ENCODE data around the gene EFNA5. TPM values are rescaled to one million over a fixed set of nuclear protein-coding genes. Genes with fewer than 3 reads are reported as not detected.

Gene EFNA5
- polyA plus RNA-seq, 3 donors, result 0.01 TPM; not detected in 2

DNA sequence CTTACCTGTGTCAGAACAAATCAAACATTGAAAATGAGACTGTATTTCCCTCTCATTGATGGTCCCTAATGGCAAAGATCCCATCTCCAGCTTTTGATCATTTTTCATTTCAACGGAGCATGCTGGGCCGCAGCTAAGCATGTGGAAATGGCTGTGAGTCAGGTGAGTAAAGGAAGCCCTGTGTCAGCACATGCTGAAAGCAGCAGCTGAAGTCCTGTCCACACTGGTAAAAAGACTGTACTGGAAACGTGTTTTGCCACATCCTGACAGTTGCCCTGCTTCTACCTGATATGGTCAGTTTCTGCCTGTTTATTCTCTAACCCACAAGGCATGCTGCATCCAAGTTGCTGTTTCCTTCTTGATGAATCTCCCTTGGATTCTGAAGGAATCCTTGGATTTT is 330.1 kb downstream of the EFNA5 start:
- Mint-ChIP-seq H3K4me3 (no peak overlapping the region), H3K27ac (no peak overlapping the region), H3K4me1 (no peaks in the 10 kb centered on the region), H3K9me3 (peaks cover 7 to 16% (median 15%) of the 10 kb centered on the region in 7 donors), H3K27me3 (ENCODE audit: low read depth in 3 of 3) (no peaks in the 10 kb centered on the region), H3K36me3 (no peaks in the 10 kb centered on the region)
- Histone ChIP-seq H3K9ac (ENCODE audit: insufficient read depth, low read length, poor library complexity, severe bottlenecking) (no peak overlapping the region), H3K79me2 (ENCODE audit: insufficient read depth, low read length) (no peaks in the 10 kb centered on the region), H4K20me1 (ENCODE audit: insufficient read depth, low read length) (no peaks in the 10 kb centered on the region), H3K4me2 (replicated peaks; ENCODE audit: extremely low read depth, low read length, poor library complexity, severe bottlenecking) (no peak overlapping the region), H3K36me3 (replicated peaks in 1 of 2; ENCODE audit: control insufficient read depth in 1 of 2, insufficient read depth in 2 of 2, low read length in 2 of 2) (no peaks in the 10 kb centered on the region), H3K4me3 (replicated peaks in 1 of 3; ENCODE audit: low read depth in 2 of 3, low read length in 3 of 3) (no peak overlapping the region), H3K4me1 (ENCODE audit: control insufficient read depth in 1 of 2, insufficient read depth in 2 of 2, low read length in 2 of 2) (no peaks in the 10 kb centered on the region), H3K9me3 (replicated peaks in 1 of 2; ENCODE audit: control insufficient read depth in 1 of 2, insufficient read depth in 1 of 2, low read length in 2 of 2) (peaks cover 3 to 7% of the 10 kb centered on the region in 2 donors), H2AFZ (ENCODE audit: insufficient read depth, low read depth, low read length, poor library complexity, severe bottlenecking) (no peak overlapping the region), H3K27me3 (ENCODE audit: control insufficient read depth in 2 of 2, insufficient read depth in 2 of 2, low read length in 2 of 2) (no peaks in the 10 kb centered on the region), H3K27ac (ENCODE audit: low read depth in 1 of 2, low read length in 2 of 2) (no peak overlapping the region)
- WGBS (ENCODE audit: insufficient coverage), result 74% methylated on average over 3 of the region's 3 CpGs
- DNase-seq, result no peak
- TF ChIP-seq, protein P1, sequence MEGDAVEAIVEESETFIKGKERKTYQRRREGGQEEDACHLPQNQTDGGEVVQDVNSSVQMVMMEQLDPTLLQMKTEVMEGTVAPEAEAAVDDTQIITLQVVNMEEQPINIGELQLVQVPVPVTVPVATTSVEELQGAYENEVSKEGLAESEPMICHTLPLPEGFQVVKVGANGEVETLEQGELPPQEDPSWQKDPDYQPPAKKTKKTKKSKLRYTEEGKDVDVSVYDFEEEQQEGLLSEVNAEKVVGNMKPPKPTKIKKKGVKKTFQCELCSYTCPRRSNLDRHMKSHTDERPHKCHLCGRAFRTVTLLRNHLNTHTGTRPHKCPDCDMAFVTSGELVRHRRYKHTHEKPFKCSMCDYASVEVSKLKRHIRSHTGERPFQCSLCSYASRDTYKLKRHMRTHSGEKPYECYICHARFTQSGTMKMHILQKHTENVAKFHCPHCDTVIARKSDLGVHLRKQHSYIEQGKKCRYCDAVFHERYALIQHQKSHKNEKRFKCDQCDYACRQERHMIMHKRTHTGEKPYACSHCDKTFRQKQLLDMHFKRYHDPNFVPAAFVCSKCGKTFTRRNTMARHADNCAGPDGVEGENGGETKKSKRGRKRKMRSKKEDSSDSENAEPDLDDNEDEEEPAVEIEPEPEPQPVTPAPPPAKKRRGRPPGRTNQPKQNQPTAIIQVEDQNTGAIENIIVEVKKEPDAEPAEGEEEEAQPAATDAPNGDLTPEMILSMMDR (IDR thresholded peaks at IDR 0.05), result no peak
- intact Hi-C loops (cut with micrococcal nuclease), result no loop called here

DNA sequence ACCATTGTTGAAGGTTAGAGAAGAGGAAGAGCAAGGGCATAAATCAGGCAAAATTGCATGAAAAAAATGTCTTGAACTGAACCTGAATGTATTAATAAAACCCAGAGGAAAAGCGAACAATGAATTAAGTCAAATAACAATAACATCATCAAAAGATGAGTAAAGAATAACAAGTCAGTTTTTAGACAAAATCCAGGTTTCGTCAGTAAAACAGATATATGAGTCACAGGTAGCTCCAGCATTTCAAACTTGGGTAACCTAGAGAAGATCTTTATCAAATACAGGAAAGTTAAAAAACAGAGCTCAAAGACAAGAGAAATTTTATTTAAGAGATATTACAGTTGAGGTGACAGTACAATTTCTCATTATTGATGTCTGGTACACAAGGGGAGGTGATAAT is 332.4 kb downstream of the EFNA5 start:
- H3K36me3 Mint-ChIP-seq, result no peaks in the 10 kb centered on the region
- DNase-seq, result no peak
- Histone ChIP-seq H4K20me1 (ENCODE audit: insufficient read depth, low read length) (no peaks in the 10 kb centered on the region), H3K4me3 (replicated peaks in 1 of 3; ENCODE audit: low read depth in 2 of 3, low read length in 3 of 3) (no peak overlapping the region), H3K4me2 (replicated peaks; ENCODE audit: extremely low read depth, low read length, poor library complexity, severe bottlenecking) (no peak overlapping the region), H3K27me3 (ENCODE audit: control insufficient read depth in 2 of 2, insufficient read depth in 2 of 2, low read length in 2 of 2) (no peaks in the 10 kb centered on the region), H2AFZ (ENCODE audit: insufficient read depth, low read depth, low read length, poor library complexity, severe bottlenecking) (no peak overlapping the region), H3K4me1 (ENCODE audit: control insufficient read depth in 1 of 2, insufficient read depth in 2 of 2, low read length in 2 of 2) (no peaks in the 10 kb centered on the region), H3K79me2 (ENCODE audit: insufficient read depth, low read length) (no peaks in the 10 kb centered on the region), H3K9me3 (replicated peaks in 1 of 2; ENCODE audit: control insufficient read depth in 1 of 2, insufficient read depth in 1 of 2, low read length in 2 of 2) (no peaks in the 10 kb centered on the region), H3K36me3 (replicated peaks in 1 of 2; ENCODE audit: control insufficient read depth in 1 of 2, insufficient read depth in 2 of 2, low read length in 2 of 2) (no peaks in the 10 kb centered on the region), H3K9ac (ENCODE audit: insufficient read depth, low read length, poor library complexity, severe bottlenecking) (no peak overlapping the region), H3K27ac (ENCODE audit: low read depth in 1 of 2, low read length in 2 of 2) (no peak overlapping the region)
- TF ChIP-seq, protein P1 (IDR thresholded peaks at IDR 0.05), result no peak
- no peak overlapping the region for H3K27ac Mint-ChIP-seq
- no peak overlapping the region for H3K4me3 Mint-ChIP-seq
- intact Hi-C loops (cut with micrococcal nuclease), result no loop called here
- H3K9me3 Mint-ChIP-seq, result peaks cover 0 to 5% (median 2%) of the 10 kb centered on the region in 7 donors
- WGBS (ENCODE audit: insufficient coverage), result no CpG with 5 or more reads among the region's 2 CpGs
- H3K27me3 Mint-ChIP-seq (ENCODE audit: low read depth in 3 of 3), result no peaks in the 10 kb centered on the region
- H3K4me1 Mint-ChIP-seq, result no peaks in the 10 kb centered on the region

All from CD14-positive monocyte (primary cell).